K562 (cell line): ENCODE measurements around the gene GPR142. TPM values are rescaled to one million over a fixed set of nuclear protein-coding genes. Genes with fewer than 3 reads are reported as not detected.

ENCODE experiments used
- ATAC-seq: fragments of 200-7000 bp; cut with Tn5 transposase; 3 replicates; pipeline ENCODE4 v1.9.1; 2020; ENCODE audit warnings: moderate library complexity
- BruUV-seq: library from RNA; stranded (reverse); fragments of 400-500 nt; replicated peaks from 2 replicates; lab custom pipeline; 2021; lab: Mats Ljungman, UMichigan
- CTCF ChIA-PET: fragments of 300-600 bp; formaldehyde crosslinking; extraction: SDS; loops from one replicate; lab custom pipeline; 2021; ENCODE audit warnings: low intra/inter-chr PET ratio; lab: Yijun Ruan, JAX
- POLR2A ChIA-PET: fragments of 300-600, 350-650 bp; sonication (Branson Sonifier 250); formaldehyde crosslinking; extraction: SDS; loops from one replicate; lab custom pipeline; 2021; ENCODE audit warnings: antibody characterized with exemption, inconsistent platforms; lab: Yijun Ruan, JAX
- DNase-seq, 4 experiments: peaks; one replicate each; pipeline versions ENCODE4 v3.0.0 to v3.0.0-alpha.2; 2011 to 2018; ENCODE audit warnings: low spot score in 3 of 4, mixed read lengths in 3 of 4; ENCODE audit errors: extremely low read depth in 1 of 4
- FAIRE-seq: peaks from 2 replicates; lab custom pipeline; 2011; peaks lifted over from hg19 to GRCh38; lab: Jason Lieb, UNC
- H2AFZ ChIP-seq: 2 replicates; pipeline ENCODE4 v1.6.0; 2011; ENCODE audit warnings: low read depth, low read length, control low read depth, inconsistent platforms
- H3K27ac ChIP-seq: fragments of 200-600 bp; 3 replicates; pipeline ENCODE4 v1.8.0; 2011; ENCODE audit warnings: low read depth, mild to moderate bottlenecking, control low read depth, inconsistent platforms, low read length, moderate library complexity, mixed read lengths; ENCODE audit errors: extremely low read depth
- H3K27me3 ChIP-seq, 2 experiments: fragments of 300-600 bp in 1 of 2; 2 replicates in 1 of 2; 3 replicates in 1 of 2; pipeline versions ENCODE4 v1.6.0 to v1.8.0; 2011; ENCODE audit warnings: inconsistent platforms in 2 of 2, low read length in 2 of 2, mild to moderate bottlenecking in 1 of 2, mixed read lengths in 1 of 2, moderate library complexity in 1 of 2; ENCODE audit not compliant: control insufficient read depth in 2 of 2, insufficient read depth in 2 of 2
- H3K36me3 ChIP-seq: fragments of 300-600 bp; 3 replicates; pipeline ENCODE4 v1.8.0; 2011; ENCODE audit warnings: mild to moderate bottlenecking, low read length, inconsistent platforms; ENCODE audit not compliant: control insufficient read depth, insufficient read depth
- H3K4me1 ChIP-seq, 2 experiments: fragments of 200-600 bp in 1 of 2; replicated peaks in 1 of 2; 2 replicates in 1 of 2; 3 replicates in 1 of 2; pipeline versions ENCODE4 v1.5.1 to v1.8.0; 2011; ENCODE audit warnings: inconsistent platforms in 2 of 2, low read length in 2 of 2, mild to moderate bottlenecking in 1 of 2, mixed read lengths in 1 of 2, moderate library complexity in 1 of 2; ENCODE audit not compliant: control insufficient read depth in 2 of 2, insufficient read depth in 2 of 2
- H3K4me2 ChIP-seq: 2 replicates; pipeline ENCODE4 v1.6.1; 2011; ENCODE audit warnings: low read length, control low read depth, inconsistent platforms, mixed read lengths; ENCODE audit not compliant: insufficient read depth
- H3K4me3 ChIP-seq: fragments of 200-600 bp; sonication (generic), shearing (Covaris generic); 2 replicates; pipeline ENCODE4 v1.5.1; 2016; ENCODE audit warnings: control low read depth, inconsistent platforms
- H3K79me2 ChIP-seq: fragments of 200-600 bp; 3 replicates; pipeline ENCODE4 v1.8.0; 2011; ENCODE audit warnings: low read length, inconsistent platforms; ENCODE audit not compliant: control insufficient read depth, insufficient read depth
- H3K9ac ChIP-seq, 2 experiments: 2 replicates each; pipeline versions ENCODE4 v1.6.0 to v1.6.1; 2011; ENCODE audit warnings: low read depth in 2 of 2, low read length in 2 of 2, control low read depth in 1 of 2, inconsistent platforms in 1 of 2, mild to moderate bottlenecking in 1 of 2, mixed read lengths in 1 of 2; ENCODE audit not compliant: insufficient read depth in 1 of 2
- H3K9me1 ChIP-seq: one replicate; pipeline ENCODE4 v1.6.0; 2011; ENCODE audit warnings: inconsistent platforms, mild to moderate bottlenecking, low read length, moderate library complexity; ENCODE audit not compliant: control insufficient read depth, insufficient read depth
- H3K9me3 ChIP-seq: replicated peaks from 2 replicates; pipeline ENCODE4 v1.5.1; 2011; ENCODE audit warnings: low read depth, low read length, inconsistent platforms; ENCODE audit not compliant: control insufficient read depth, insufficient read depth
- H4K20me1 ChIP-seq: replicated peaks from 2 replicates; pipeline ENCODE4 v1.6.1; 2011; ENCODE audit warnings: low read length, inconsistent platforms, mixed read lengths; ENCODE audit not compliant: control insufficient read depth, insufficient read depth
- EHMT2 ChIP-seq: fragments of 450-650 bp; IDR thresholded peaks from 2 replicates; pipeline ENCODE4 v1.6.1; 2018; ENCODE audit warnings: antibody characterized with exemption
- FOXK2 ChIP-seq, 2 experiments: fragments of 450-650 bp; IDR thresholded peaks in 1 of 2; conservative IDR thresholded peaks in 1 of 2; 2 replicates each; pipeline ENCODE4 v1.6.1; 2016; ENCODE audit warnings: low read depth in 2 of 2, mild to moderate bottlenecking in 1 of 2
- PTRF ChIP-seq: fragments of 450-650 bp; IDR thresholded peaks from 2 replicates; pipeline ENCODE4 v1.6.1; 2016; ENCODE audit warnings: mild to moderate bottlenecking, missing genetic modification characterization, missing compliant biosample characterization
- PURB ChIP-seq: sonication (generic); formaldehyde crosslinking; IDR thresholded peaks from 2 replicates; pipeline ENCODE4 v1.9.0; 2021; ENCODE audit warnings: low read depth, mild to moderate bottlenecking, missing genetic modification reagents
- SRSF7 ChIP-seq: fragments of 200-400 bp; formaldehyde crosslinking; optimal IDR thresholded peaks from 2 replicates; pipeline ENCODE3; 2017; ENCODE audit warnings: mild to moderate bottlenecking, low read depth, low read length
- STAT5B ChIP-seq: fragments of 250-450 bp; sonication (Bioruptor Pico); IDR thresholded peaks from 2 replicates; pipeline ENCODE4 v1.8.0; 2021; ENCODE audit warnings: mild to moderate bottlenecking, inconsistent platforms
- ZNF212 ChIP-seq: fragments of 450-650 bp; formaldehyde crosslinking; IDR thresholded peaks from 2 replicates; pipeline ENCODE4 v1.4.0; 2020; ENCODE audit warnings: mild to moderate bottlenecking
- ZNF263 ChIP-seq: sonication (generic); formaldehyde crosslinking; IDR thresholded peaks from 2 replicates; pipeline ENCODE4 v1.8.0; 2022; ENCODE audit warnings: mild to moderate bottlenecking, missing genetic modification reagents, borderline replicate concordance
- WGBS: fragments of 100-300 bp; shearing (Covaris generic); methylation state at CpG from one replicate; pipeline ENCODE4 v1.1.6; 2016; ENCODE audit warnings: low coverage, mixed read lengths; ENCODE audit not compliant: insufficient coverage; ENCODE audit errors: missing lambda C conversion rate; 5-methylcytosine and 5-hydroxymethylcytosine counted together
- in situ Hi-C: fragments of 300-500 bp; cut with MboI; formaldehyde crosslinking; loops from 4 replicates; pipeline ENCODE4 v1.15.0; 2018; ENCODE audit warnings: inconsistent platforms, mixed read lengths
- intact Hi-C: fragments of 100-400 bp; cut with micrococcal nuclease; formaldehyde crosslinking; loops from 2 replicates; pipeline ENCODE4 v1.14.2; 2022
- polyA plus RNA-seq, 8 experiments: library from polyadenylated mRNA; depleted of rRNA in 4 of 8; stranded (reverse) in 5 of 8; unstranded in 3 of 8; fragments of >200 nt; fragmentation: Nextera tagmentation in 2 of 8; fragmentation: Illumina TruSeq in 1 of 8; extraction: Ambion mirVana in 2 of 8; extraction: Trizol in 1 of 8; gene quantifications; 2 replicates each; pipeline versions ENCODE4 v1.2.1 to v1.2.3, GENCODE V29; 2011 to 2014; ENCODE audit warnings: inconsistent platforms in 1 of 8, missing spikeins in 1 of 8
- total RNA-seq, 7 experiments: library from RNA; depleted of rRNA in 6 of 7; stranded (reverse); fragments of >200 nt in 6 of 7; fragmentation: Illumina TruSeq in 2 of 7; extraction: Trizol in 2 of 7; gene quantifications; 2 replicates each; pipeline versions ENCODE4 v1.2.1 to v1.2.3, GENCODE V29; 2011 to 2021; ENCODE audit warnings: low replicate concordance in 1 of 7

Gene GPR142
- total and polyA plus RNA-seq, 9 of the 15 experiments (the other 6 are each of a cell fraction or from before 2014, with no cell fraction given): not detected

GRCh38 chr17:74373838-74374606, 6.7 kb downstream of the GPR142 start (continued):
- TF ChIP-seq SRSF7 (no peak), PTRF (tag) (no peak), PURB (CRISPR knock-in tag) (no peak), EHMT2 (no peak), STAT5B (CRISPR knock-in tag) (no peak)
- TF ChIP-seq, all 486 proteins: peak for 4

GRCh38 chr17:74374858-74375257, 7.6 kb downstream of the GPR142 start:
- intact Hi-C loops (no loop called here), in situ Hi-C loops (loop anchor here (5.0 to 10.0 kb wide), 2 partner anchors 117 to 220 kb away; partner anchors contain the start of gene CD300LD)
- DNase-seq (no peak), ATAC-seq (no peak), FAIRE-seq (peak; percentile 11)
- H3K9me3 ChIP-seq: no peaks in the 10 kb centered on the region
- no peaks in the 10 kb centered on the region for H3K79me2 ChIP-seq
- H3K36me3 ChIP-seq: no peaks in the 10 kb centered on the region
- H3K4me3 ChIP-seq: no peak overlapping the region
- H2AFZ ChIP-seq: no peak overlapping the region
- no peaks in the 10 kb centered on the region for H3K9me1 ChIP-seq
- no peaks in the 10 kb centered on the region; the same call in 1 of the 2 replicates for H4K20me1 ChIP-seq
- ChIA-PET POLR2A (interaction anchor here (0.5 to 1.0 kb wide), 4 partner anchors 46 to 450 kb away, joined by 3 to 4 read pairs (median 3); no protein-coding TSS in a partner anchor), CTCF (no interaction called here)
- 0% methylated on average over 3 of the region's 3 CpGs for WGBS
- peaks cover 0 to 17% of the 10 kb centered on the region in 2 experiments; a peak in 4 of 5 replicates for H3K4me1 ChIP-seq
- H3K27me3 ChIP-seq: peaks cover 33 to 74% of the 10 kb centered on the region in 2 experiments
- no TSS peak for BruUV-seq
- no peak overlapping the region for H3K27ac ChIP-seq
- TF ChIP-seq FOXK2 (conservative IDR thresholded peaks at IDR 0.05 in 1 of 2, IDR thresholded peaks at IDR 0.05 in 1 of 2; ENCODE audit: low read depth in 2 of 2) (no peak), ZNF263 (CRISPR knock-in tag) (no peak), ZNF212 (CRISPR knock-in tag) (no peak)
- no peak overlapping the region for H3K9ac ChIP-seq
- H3K4me2 ChIP-seq: no peak overlapping the region
